ENCODE data around the gene LARP4.

DNA sequence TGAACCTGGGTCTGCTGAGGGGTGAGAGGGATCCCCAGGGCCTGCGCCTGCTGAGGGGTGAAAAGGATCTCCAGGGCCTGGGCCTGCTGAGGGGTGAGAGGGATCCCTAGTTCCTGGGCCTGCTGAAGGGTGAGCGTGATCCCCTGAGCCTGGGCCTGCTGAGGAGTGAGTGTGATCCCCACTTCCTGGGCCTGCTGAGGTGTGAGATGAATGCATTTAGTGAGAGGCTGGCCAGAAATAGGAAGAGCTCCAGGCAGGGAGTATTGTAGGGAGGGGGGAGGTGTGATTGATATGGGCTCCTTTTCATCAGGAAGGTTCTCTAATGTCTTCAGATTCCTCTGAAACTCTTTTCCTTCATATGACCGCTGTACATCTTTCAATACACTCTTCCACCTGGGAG lies 47.3 kb upstream of the LARP4 start:
- TF ChIP-seq, protein P1, sequence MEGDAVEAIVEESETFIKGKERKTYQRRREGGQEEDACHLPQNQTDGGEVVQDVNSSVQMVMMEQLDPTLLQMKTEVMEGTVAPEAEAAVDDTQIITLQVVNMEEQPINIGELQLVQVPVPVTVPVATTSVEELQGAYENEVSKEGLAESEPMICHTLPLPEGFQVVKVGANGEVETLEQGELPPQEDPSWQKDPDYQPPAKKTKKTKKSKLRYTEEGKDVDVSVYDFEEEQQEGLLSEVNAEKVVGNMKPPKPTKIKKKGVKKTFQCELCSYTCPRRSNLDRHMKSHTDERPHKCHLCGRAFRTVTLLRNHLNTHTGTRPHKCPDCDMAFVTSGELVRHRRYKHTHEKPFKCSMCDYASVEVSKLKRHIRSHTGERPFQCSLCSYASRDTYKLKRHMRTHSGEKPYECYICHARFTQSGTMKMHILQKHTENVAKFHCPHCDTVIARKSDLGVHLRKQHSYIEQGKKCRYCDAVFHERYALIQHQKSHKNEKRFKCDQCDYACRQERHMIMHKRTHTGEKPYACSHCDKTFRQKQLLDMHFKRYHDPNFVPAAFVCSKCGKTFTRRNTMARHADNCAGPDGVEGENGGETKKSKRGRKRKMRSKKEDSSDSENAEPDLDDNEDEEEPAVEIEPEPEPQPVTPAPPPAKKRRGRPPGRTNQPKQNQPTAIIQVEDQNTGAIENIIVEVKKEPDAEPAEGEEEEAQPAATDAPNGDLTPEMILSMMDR (IDR thresholded peaks at IDR 0.05; ENCODE audit: low read depth, low read length): no peak
- no peak for TF ChIP-seq POLR2A (IDR thresholded peaks at IDR 0.05; ENCODE audit: extremely low read depth, insufficient read length)

Data from NB4 (cell line).